Measurements from ENCODE around the gene CACNG7. TPM values are rescaled to one million over a fixed set of nuclear protein-coding genes. Genes with fewer than 3 reads are reported as not detected.

Gene CACNG7
- total and polyA plus RNA-seq, 8 donors, result 0.05 TPM; not detected in 7

DNA sequence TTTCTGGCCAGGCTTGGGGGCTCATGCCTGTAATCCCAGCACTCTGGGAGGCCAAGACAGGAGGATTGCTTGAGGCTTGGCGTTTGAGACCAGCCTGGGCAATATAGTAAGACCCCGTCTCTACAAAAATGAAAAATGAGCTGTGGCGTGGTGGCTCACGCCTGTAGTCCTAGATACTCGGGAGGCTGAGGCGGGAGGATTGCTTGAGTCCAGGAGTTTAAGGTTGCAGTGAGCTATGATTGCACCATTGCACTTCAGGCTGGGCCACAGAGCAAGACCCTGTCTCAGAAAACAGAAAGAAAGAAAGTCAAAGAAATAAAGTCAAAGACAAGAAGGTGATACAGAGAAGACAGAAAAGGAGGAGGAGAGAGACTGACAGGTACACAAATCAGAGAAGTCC, 79.9 kb downstream of the CACNG7 start:
- DNase-seq, result no peak
- WGBS, 5 donors, result 82 to 90% (median 88%) methylated on average over 6 of the region's 6 CpGs
- no peak overlapping the region for H3K27ac ChIP-seq
- no peaks in the 10 kb centered on the region for H3K36me3 ChIP-seq
- no peak for TF ChIP-seq EP300 (IDR thresholded peaks at IDR 0.05)
- no peak for TF ChIP-seq POLR2AphosphoS5 (IDR thresholded peaks at IDR 0.05)
- no peak for TF ChIP-seq POLR2A (IDR thresholded peaks at IDR 0.05)
- TF ChIP-seq, protein P1, sequence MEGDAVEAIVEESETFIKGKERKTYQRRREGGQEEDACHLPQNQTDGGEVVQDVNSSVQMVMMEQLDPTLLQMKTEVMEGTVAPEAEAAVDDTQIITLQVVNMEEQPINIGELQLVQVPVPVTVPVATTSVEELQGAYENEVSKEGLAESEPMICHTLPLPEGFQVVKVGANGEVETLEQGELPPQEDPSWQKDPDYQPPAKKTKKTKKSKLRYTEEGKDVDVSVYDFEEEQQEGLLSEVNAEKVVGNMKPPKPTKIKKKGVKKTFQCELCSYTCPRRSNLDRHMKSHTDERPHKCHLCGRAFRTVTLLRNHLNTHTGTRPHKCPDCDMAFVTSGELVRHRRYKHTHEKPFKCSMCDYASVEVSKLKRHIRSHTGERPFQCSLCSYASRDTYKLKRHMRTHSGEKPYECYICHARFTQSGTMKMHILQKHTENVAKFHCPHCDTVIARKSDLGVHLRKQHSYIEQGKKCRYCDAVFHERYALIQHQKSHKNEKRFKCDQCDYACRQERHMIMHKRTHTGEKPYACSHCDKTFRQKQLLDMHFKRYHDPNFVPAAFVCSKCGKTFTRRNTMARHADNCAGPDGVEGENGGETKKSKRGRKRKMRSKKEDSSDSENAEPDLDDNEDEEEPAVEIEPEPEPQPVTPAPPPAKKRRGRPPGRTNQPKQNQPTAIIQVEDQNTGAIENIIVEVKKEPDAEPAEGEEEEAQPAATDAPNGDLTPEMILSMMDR (IDR thresholded peaks at IDR 0.05), result no peak
- H3K4me3 ChIP-seq, result no peak overlapping the region
- peaks cover 17 to 82% (median 34%) of the 10 kb centered on the region in 3 donors for H3K27me3 ChIP-seq
- no peaks in the 10 kb centered on the region for H3K9me3 ChIP-seq
- intact Hi-C loops (cut with DNase I; ENCODE audit: low total_unique reads), result no loop called here
- H3K4me1 ChIP-seq, result peaks cover 5 to 20% (median 12%) of the 10 kb centered on the region in 4 donors

- no peaks in the 10 kb centered on the region for H3K36me3 ChIP-seq
- no peaks in the 10 kb centered on the region for H3K9me3 ChIP-seq
- peaks cover 17 to 82% (median 38%) of the 10 kb centered on the region in 3 donors for H3K27me3 ChIP-seq
- no peak overlapping the region for H3K27ac ChIP-seq
- no peak for DNase-seq
- peaks cover 5 to 20% (median 12%) of the 10 kb centered on the region in 4 donors for H3K4me1 ChIP-seq
- intact Hi-C loops (cut with DNase I; ENCODE audit: low total_unique reads), result no loop called here
- 55 to 64% (median 61%) methylated on average over 16 to 22 of the region's 22 CpGs for WGBS, 5 donors
- no peak overlapping the region for H3K4me3 ChIP-seq
- no peak for TF ChIP-seq POLR2AphosphoS5 (IDR thresholded peaks at IDR 0.05)
- TF ChIP-seq, protein P1 (IDR thresholded peaks at IDR 0.05), result no peak
- no peak for TF ChIP-seq EP300 (IDR thresholded peaks at IDR 0.05)
- no peak for TF ChIP-seq POLR2A (IDR thresholded peaks at IDR 0.05)
Measured at GRCh38 chr19:53989600-53990533, 80.8 kb downstream of the CACNG7 start.

DNA sequence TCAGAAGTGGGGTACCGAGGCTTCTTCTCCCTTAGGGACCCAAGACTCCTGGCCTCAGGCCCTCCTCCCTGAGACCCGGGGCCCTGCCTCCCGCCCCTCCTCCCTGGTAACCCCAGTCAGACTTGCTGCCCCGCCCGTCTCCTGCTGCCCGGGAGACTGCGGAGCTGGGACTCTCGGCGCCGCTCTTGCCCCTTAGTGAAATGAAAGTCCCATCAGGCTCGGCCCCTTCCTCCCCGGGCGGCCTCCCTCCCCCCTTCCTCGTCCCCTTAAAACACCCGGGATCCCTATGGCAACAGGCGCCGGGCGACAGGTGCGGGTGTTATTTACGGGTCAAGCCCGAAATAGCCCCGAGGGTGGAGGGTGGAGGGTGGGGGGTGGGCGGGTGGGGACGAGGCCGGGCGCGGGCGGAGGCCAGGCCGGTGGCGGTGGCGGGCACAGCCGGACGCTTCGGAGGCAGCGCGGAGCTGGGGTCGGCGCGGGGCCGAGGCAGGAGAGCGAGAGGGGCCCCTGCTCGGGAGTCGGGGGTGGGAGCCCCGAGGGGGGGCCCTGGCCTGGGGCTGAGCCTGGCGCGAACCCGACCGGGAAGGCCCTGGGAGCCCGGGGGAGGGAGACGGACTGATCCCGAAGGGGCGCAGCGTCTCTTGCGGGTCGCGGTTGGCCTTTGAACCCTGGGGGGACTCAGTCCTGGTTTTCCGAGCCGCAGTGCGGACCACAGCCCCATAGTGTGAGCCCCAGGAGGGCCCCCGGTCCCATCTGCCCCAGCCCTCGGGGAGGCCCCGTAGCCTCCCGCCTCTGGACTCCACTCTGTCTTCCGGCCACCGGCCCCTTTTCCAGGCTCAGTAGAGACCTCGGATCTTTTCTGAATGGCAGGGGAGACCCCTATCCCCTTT, 82.4 kb downstream of the CACNG7 start, which contains the start of gene CACNG6:
Gene CACNG6, plus strand, starts transcription at position 414 of the 890 bp plus-strand sequence. CDS start 1,241 bp downstream, outside the sequence.
- intact Hi-C loops (cut with DNase I; ENCODE audit: low total_unique reads), result no loop called here
- Histone ChIP-seq H3K4me1 (peaks cover 5 to 20% (median 12%) of the 10 kb centered on the region in 4 donors), H3K4me3 (peak within 1 kb of the TSS; percentile 33 to 52 (median 44)), H3K36me3 (no peaks in the 10 kb centered on the region), H3K9me3 (no peaks in the 10 kb centered on the region), H3K27me3 (peaks cover 17 to 88% (median 48%) of the 10 kb centered on the region in 3 donors), H3K27ac (peak within 1 kb of the TSS in 1 of 5 donors; percentile 7)
- DNase-seq, result peak; percentile 39 to 64
- TF ChIP-seq, protein P1 (IDR thresholded peaks at IDR 0.05), result no peak
- TF ChIP-seq EP300 (IDR thresholded peaks at IDR 0.05) (no peak), POLR2AphosphoS5 (IDR thresholded peaks at IDR 0.05) (no peak), POLR2A (IDR thresholded peaks at IDR 0.05) (no peak)
- WGBS, 5 donors, result 5 to 22% (median 8%) methylated on average over 22 to 66 of the region's 66 CpGs

DNA sequence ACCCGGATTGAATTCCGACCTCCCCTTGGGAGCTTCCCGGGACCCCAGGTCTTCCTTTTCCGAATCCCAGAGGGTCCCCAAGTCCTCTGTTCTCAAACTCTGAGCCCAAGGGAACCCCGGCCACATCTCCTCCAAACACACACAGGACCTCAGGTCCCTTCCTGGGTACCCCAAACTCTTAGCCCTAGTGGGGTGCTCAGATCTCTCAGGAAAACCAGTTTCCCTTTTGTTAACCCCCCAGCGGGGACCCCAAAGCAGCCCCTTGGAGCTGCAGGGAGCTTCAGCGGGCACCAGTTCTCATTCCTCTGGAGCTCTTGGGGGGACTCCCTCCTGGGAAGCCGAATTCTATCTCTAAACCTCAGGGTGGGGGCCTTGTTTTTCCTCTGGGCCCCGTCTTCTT, 83.1 kb downstream of the CACNG7 start:
- 71 to 88% (median 78%) methylated on average over 9 of the region's 9 CpGs for WGBS, 5 donors
- TF ChIP-seq EP300 (IDR thresholded peaks at IDR 0.05) (no peak), POLR2AphosphoS5 (IDR thresholded peaks at IDR 0.05) (no peak), POLR2A (IDR thresholded peaks at IDR 0.05) (no peak)
- TF ChIP-seq, protein P1 (IDR thresholded peaks at IDR 0.05), result no peak
- no peak for DNase-seq
- Histone ChIP-seq H3K36me3 (no peaks in the 10 kb centered on the region), H3K27ac (no peak overlapping the region), H3K4me3 (peak overlapping the region in 1 of 4 donors; percentile 49), H3K9me3 (no peaks in the 10 kb centered on the region), H3K4me1 (peaks cover 5 to 20% (median 12%) of the 10 kb centered on the region in 4 donors), H3K27me3 (peaks cover 17 to 83% (median 48%) of the 10 kb centered on the region in 3 donors)
- intact Hi-C loops (cut with DNase I; ENCODE audit: low total_unique reads), result no loop called here
